Measurements from ENCODE around the gene TMEM229B.

The TMEM229B gene

DNA sequence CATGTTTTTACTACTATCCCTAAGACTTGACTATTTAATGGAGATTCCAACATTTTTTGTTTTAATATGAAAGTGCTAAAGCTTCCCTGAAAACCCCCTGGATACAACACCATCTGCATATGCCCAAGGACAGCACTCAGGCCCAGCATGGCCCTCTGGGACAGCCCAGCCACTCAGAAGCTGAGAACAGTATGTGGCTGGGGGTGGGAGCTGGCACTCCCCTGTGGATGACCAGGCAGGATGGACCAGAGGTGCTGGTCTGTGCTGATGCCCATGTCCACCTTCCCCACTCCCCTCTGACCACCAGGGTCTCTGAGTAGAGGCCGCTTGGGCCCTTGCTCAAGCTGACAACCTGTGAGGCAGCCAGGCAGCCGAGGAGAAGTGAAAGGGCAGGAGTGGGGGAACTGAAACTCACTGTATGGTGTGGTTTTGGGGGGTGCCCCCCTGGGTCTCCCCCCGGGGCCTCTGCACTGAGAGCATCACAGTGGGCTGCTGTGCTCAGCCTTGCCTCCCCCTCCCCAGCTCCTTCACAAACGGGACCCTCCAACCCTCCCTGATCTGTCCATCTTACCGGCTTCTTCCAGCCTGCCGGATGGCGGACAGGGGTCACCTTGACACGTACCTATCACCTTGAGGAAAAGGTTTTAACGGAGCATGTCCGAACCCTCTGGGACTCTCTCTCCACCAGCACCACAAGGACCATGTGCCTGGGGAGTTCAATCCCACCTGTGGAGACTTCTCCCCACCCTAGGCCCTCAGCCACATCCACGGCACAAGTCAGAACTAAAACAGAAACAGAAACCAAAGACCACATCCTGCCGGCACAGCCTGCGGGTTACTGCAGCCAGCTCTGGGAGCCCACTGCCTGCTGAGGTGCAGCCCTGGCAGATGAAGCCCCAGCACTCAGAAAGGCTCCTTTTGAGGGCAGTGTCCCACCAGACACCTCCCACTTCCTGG, at the start of gene TMEM229B:
Gene TMEM229B (minus strand): TSS at position 785 of the 957 bp plus-strand sequence. CDS start 14,798 bp downstream, outside the sequence.
- DNase-seq (ENCODE audit: low read depth), result peak; percentile 42
- TF ChIP-seq CTCF (conservative IDR thresholded peaks at IDR 0.05; ENCODE audit: low read depth, low read length), result no peak

GRCh38 chr14:67537736-67538135, 49.2 kb upstream of the TMEM229B start:
- no peak for DNase-seq (ENCODE audit: low read depth)
- H3K4me3 ChIP-seq (ENCODE audit: low read depth, low read length), result no peak overlapping the region
- TF ChIP-seq CTCF (conservative IDR thresholded peaks at IDR 0.05; ENCODE audit: low read depth, low read length), result no peak

More for the DNA sequence above, at the start of gene TMEM229B:
- H3K4me3 ChIP-seq (ENCODE audit: low read depth, low read length), result no peak within 1 kb of the TSS

GRCh38 chr14:67536087-67536486, 47.6 kb upstream of the TMEM229B start:
- DNase-seq (ENCODE audit: low read depth), result no peak
- no peak overlapping the region for H3K4me3 ChIP-seq (ENCODE audit: low read depth, low read length)
- no peak for TF ChIP-seq CTCF (conservative IDR thresholded peaks at IDR 0.05; ENCODE audit: low read depth, low read length)

DNA sequence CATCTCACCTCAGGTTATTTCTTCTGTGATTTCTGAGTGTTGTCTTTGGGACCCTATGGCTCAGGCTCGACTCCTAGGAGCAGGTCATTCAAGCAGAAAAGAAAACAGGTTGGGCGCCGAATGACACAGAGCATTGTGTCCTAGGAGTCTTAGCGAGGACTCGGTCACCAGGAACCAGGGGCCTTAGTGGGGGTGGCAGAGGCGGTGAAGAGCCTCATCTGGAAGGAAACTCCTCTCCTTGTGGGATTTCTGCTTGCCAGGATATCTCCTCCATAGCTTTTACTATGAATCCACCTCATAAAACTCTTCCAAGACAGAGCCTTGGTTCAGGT, 45.2 kb upstream of the TMEM229B start:
- no peak for DNase-seq (ENCODE audit: low read depth)
- peak overlapping the region; percentile 57 for H3K4me3 ChIP-seq (ENCODE audit: low read depth, low read length)
- no peak for TF ChIP-seq CTCF (conservative IDR thresholded peaks at IDR 0.05; ENCODE audit: low read depth, low read length)

GRCh38 chr14:67532998-67533753, 44.7 kb upstream of the TMEM229B start, which contains the start of gene PLEKHH1:
Gene PLEKHH1 (plus strand): TSS chr14:67533290. CDS start chr14:67541868, 8,578 bp downstream.
- H3K4me3 ChIP-seq (ENCODE audit: low read depth, low read length), result peak within 1 kb of the TSS; percentile 57
- no peak for TF ChIP-seq CTCF (conservative IDR thresholded peaks at IDR 0.05; ENCODE audit: low read depth, low read length)
- DNase-seq (ENCODE audit: low read depth), result peak; percentile 61

GRCh38 chr14:67532606-67532997, 44.1 kb upstream of the TMEM229B start:
- peak overlapping the region; percentile 57 for H3K4me3 ChIP-seq (ENCODE audit: low read depth, low read length)
- TF ChIP-seq CTCF (conservative IDR thresholded peaks at IDR 0.05; ENCODE audit: low read depth, low read length), result no peak
- DNase-seq (ENCODE audit: low read depth), result no peak

Data from choroid plexus epithelial cell (primary cell).